PC-3 (cell line): ENCODE results near the gene ATF6B. TPM values are rescaled to one million over a fixed set of nuclear protein-coding genes. Genes with fewer than 3 reads are reported as not detected.

Experiments used
- ATAC-seq: fragments of 200-7000 bp; cut with Tn5 transposase; 2 replicates; pipeline ENCODE4 v1.9.1; 2020; ENCODE audit warnings: mild to moderate bottlenecking, moderate library complexity
- BruUV-seq: library from RNA; stranded (reverse); fragments of 400-500 nt; replicated peaks from 2 replicates; lab custom pipeline; 2021; lab: Mats Ljungman, UMichigan
- CTCF ChIA-PET: fragments of 300-600 bp; sonication (Branson Sonifier 250); formaldehyde crosslinking; loops from one replicate; lab custom pipeline; 2022; ENCODE audit warnings: antibody characterized with exemption; lab: Charles Lee
- POLR2A ChIA-PET: fragments of 300-600 bp; sonication (Branson Sonifier 250); formaldehyde crosslinking; loops from one replicate; lab custom pipeline; 2022; ENCODE audit warnings: antibody characterized with exemption; ENCODE audit not compliant: unreplicated experiment; lab: Charles Lee
- DNase-seq: peaks from one replicate; pipeline ENCODE4 v3.0.0-alpha.2; 2015
- H2AFZ ChIP-seq: fragments of 300-600 bp; sonication (generic); 2 replicates; pipeline ENCODE4 v1.6.0; 2016; ENCODE audit warnings: antibody characterized with exemption, low read length
- H3F3A ChIP-seq: fragments of 300-600 bp; sonication (generic); one replicate; pipeline ENCODE4 v1.6.0; 2017; ENCODE audit warnings: antibody characterized with exemption, low read length, control low read depth, mild to moderate bottlenecking; ENCODE audit not compliant: unreplicated experiment
- H3K27ac ChIP-seq: fragments of 300-600 bp; sonication (generic); 2 replicates; pipeline ENCODE4 v1.5.1; 2016; ENCODE audit warnings: mild to moderate bottlenecking, low read length
- H3K27me3 ChIP-seq: fragments of 300-600 bp; sonication (generic); 2 replicates; pipeline ENCODE4 v1.6.1; 2016; ENCODE audit warnings: low read length, mixed read lengths
- H3K36me3 ChIP-seq: fragments of 300-600 bp; sonication (generic); 2 replicates; pipeline ENCODE4 v1.6.1; 2016; ENCODE audit warnings: low read depth, mixed run types, low read length, mixed read lengths
- H3K4me1 ChIP-seq: fragments of 300-600 bp; sonication (generic); 2 replicates; pipeline ENCODE4 v1.5.1; 2016; ENCODE audit warnings: low read length; ENCODE audit not compliant: insufficient read depth
- H3K4me2 ChIP-seq: fragments of 300-600 bp; sonication (generic); 2 replicates; pipeline ENCODE4 v1.6.0; 2016; ENCODE audit warnings: low read length
- H3K4me3 ChIP-seq: fragments of 300-600 bp; sonication (generic); 2 replicates; pipeline ENCODE4 v1.5.1; 2016; ENCODE audit warnings: mild to moderate bottlenecking, low read length, mixed read lengths
- H3K79me2 ChIP-seq: fragments of 300-600 bp; sonication (generic); 2 replicates; pipeline ENCODE4 v1.6.1; 2017; ENCODE audit warnings: low read length, mixed read lengths
- H3K9ac ChIP-seq: fragments of 300-600 bp; sonication (generic); 2 replicates; pipeline ENCODE4 v1.6.0; 2016; ENCODE audit warnings: mild to moderate bottlenecking, low read length
- H3K9me2 ChIP-seq: fragments of 300-600 bp; sonication (generic); replicated peaks from 2 replicates; pipeline ENCODE4 v1.6.1; 2016; ENCODE audit warnings: mixed run types, low read length, mixed read lengths
- H3K9me3 ChIP-seq: fragments of 300-600 bp; sonication (generic); 2 replicates; pipeline ENCODE4 v1.6.1; 2016; ENCODE audit warnings: low read length, mixed read lengths
- H4K20me1 ChIP-seq: fragments of 300-600 bp; sonication (generic); 2 replicates; pipeline ENCODE4 v1.6.1; 2016; ENCODE audit warnings: low read length, mixed read lengths
- CTCF ChIP-seq: fragments of 300-600 bp; sonication (generic); conservative IDR thresholded peaks from 2 replicates; pipeline ENCODE4 v1.5.1; 2017; ENCODE audit warnings: antibody characterized with exemption, low read depth, mild to moderate bottlenecking, low read length
- EZH2 ChIP-seq: fragments of 300-600 bp; sonication (generic); IDR thresholded peaks from one replicate; pipeline ENCODE4 v1.6.1; 2017; ENCODE audit warnings: antibody characterized with exemption, mild to moderate bottlenecking, low read length; ENCODE audit not compliant: unreplicated experiment
- EZH2phosphoT487 ChIP-seq: fragments of 300-600 bp; sonication (generic); IDR thresholded peaks from 2 replicates; pipeline ENCODE4 v1.6.1; 2018; ENCODE audit warnings: mild to moderate bottlenecking, antibody characterized with exemption, low read length, borderline replicate concordance
- intact Hi-C: fragments of 100-400 bp; cut with micrococcal nuclease; formaldehyde crosslinking; loops from 2 replicates; pipeline ENCODE4 v1.9.0; 2023
- total RNA-seq: library from RNA; depleted of rRNA; stranded (reverse); fragments of >200 nt; gene quantifications from 2 replicates; pipeline ENCODE4 v1.2.3, GENCODE V29; 2014

ATF6B gene
- total RNA-seq, 1 experiment from 2014 or later: 33.4 TPM

DNA sequence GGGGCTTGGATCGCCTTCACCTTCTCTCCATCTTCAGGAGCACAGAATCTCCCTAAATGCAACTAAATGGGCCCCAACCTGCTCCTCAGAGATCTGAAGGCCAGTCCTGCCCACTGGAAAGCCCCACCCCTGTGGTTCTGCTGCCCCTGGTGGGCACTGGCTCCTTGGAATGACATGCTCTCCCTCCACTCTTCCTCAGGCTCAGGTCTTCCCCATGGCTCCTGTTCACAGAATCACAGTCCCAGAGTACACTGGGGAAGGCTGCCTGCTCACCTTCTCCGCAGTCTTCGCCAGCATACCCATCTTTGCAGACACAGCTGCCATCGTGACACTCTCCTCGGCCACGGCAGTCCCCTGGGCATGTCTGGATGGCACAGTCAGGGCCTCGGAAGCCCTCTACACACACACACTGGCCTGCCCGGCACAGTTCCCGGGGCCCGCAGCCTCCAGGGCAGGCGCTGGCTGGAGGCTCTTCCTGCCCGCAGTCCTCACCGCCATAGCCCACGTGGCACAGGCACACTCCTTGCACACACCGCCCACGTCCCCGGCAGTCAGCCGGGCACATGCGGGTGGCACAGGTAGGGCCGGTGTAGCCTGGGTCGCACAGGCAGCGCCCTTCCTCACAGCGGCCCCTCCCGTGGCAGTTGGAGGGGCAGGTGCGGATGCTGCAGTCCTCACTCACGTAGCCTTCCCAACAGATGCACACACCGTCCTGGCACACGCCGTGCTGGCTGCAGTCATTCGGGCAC is 32.5 kb downstream of the ATF6B start:
- Histone ChIP-seq H3K9me2 (no peaks in the 10 kb centered on the region), H3K36me3 (no peaks in the 10 kb centered on the region), H3K79me2 (no peaks in the 10 kb centered on the region), H3K4me3 (no peak overlapping the region), H3K9me3 (no peaks in the 10 kb centered on the region), H3K27ac (no peak overlapping the region), H3K27me3 (no peaks in the 10 kb centered on the region; the same call in 1 of the 2 replicates), H4K20me1 (no peaks in the 10 kb centered on the region), H3K9ac (no peak overlapping the region), H3K4me1 (no peaks in the 10 kb centered on the region), H3F3A (no peaks in the 10 kb centered on the region), H2AFZ (no peak overlapping the region), H3K4me2 (no peak overlapping the region)
- TSS peak; percentile 25 for BruUV-seq
- no peak for DNase-seq
- TF ChIP-seq EZH2 (no peak), CTCF (0 out of 2 replicates have a peak, but pooled peaks have one; percentile 22)
- POLR2A ChIA-PET: no interaction called here
- CTCF ChIA-PET: no interaction called here
- ATAC-seq: no peak
- intact Hi-C loops: no loop called here

GRCh38 chr6:32092760-32093497 is 35.1 kb downstream of the ATF6B start:
- ATAC-seq: no peak
- BruUV-seq: no TSS peak

More at GRCh38 chr6:32092760-32093497, 35.1 kb downstream of the ATF6B start:
- Histone ChIP-seq H2AFZ (no peak overlapping the region), H4K20me1 (no peaks in the 10 kb centered on the region), H3K27ac (no peak overlapping the region), H3K79me2 (no peaks in the 10 kb centered on the region), H3F3A (no peaks in the 10 kb centered on the region), H3K27me3 (no peaks in the 10 kb centered on the region; the same call in 1 of the 2 replicates), H3K4me2 (no peak overlapping the region), H3K9ac (no peak overlapping the region), H3K4me3 (no peak overlapping the region), H3K36me3 (no peaks in the 10 kb centered on the region), H3K9me2 (no peaks in the 10 kb centered on the region), H3K9me3 (no peaks in the 10 kb centered on the region), H3K4me1 (no peaks in the 10 kb centered on the region; the same call in 1 of the 2 replicates)
- intact Hi-C loops: no loop called here
- CTCF ChIA-PET: no interaction called here
- POLR2A ChIA-PET: interaction anchor here (0.5 to 1.2 kb wide), 4 partner anchors 12 to 428 kb away, joined by 3 to 6 read pairs (median 4); partner anchors contain the start of gene GPANK1
- no peak for TF ChIP-seq EZH2phosphoT487
- TF ChIP-seq EZH2: no peak
- no peak for TF ChIP-seq CTCF
- DNase-seq: no peak
